ENCODE measurements around the gene ZBED4.
A peak's percentile ranks its signal among the peaks of the same experiment; 100 is the strongest.
"Not testable (repeated sequence)": the region's sequence is repeated elsewhere in the genome, so short reads cannot be mapped to it uniquely, and the experiment has no call there.

ZBED4 gene, protein sequence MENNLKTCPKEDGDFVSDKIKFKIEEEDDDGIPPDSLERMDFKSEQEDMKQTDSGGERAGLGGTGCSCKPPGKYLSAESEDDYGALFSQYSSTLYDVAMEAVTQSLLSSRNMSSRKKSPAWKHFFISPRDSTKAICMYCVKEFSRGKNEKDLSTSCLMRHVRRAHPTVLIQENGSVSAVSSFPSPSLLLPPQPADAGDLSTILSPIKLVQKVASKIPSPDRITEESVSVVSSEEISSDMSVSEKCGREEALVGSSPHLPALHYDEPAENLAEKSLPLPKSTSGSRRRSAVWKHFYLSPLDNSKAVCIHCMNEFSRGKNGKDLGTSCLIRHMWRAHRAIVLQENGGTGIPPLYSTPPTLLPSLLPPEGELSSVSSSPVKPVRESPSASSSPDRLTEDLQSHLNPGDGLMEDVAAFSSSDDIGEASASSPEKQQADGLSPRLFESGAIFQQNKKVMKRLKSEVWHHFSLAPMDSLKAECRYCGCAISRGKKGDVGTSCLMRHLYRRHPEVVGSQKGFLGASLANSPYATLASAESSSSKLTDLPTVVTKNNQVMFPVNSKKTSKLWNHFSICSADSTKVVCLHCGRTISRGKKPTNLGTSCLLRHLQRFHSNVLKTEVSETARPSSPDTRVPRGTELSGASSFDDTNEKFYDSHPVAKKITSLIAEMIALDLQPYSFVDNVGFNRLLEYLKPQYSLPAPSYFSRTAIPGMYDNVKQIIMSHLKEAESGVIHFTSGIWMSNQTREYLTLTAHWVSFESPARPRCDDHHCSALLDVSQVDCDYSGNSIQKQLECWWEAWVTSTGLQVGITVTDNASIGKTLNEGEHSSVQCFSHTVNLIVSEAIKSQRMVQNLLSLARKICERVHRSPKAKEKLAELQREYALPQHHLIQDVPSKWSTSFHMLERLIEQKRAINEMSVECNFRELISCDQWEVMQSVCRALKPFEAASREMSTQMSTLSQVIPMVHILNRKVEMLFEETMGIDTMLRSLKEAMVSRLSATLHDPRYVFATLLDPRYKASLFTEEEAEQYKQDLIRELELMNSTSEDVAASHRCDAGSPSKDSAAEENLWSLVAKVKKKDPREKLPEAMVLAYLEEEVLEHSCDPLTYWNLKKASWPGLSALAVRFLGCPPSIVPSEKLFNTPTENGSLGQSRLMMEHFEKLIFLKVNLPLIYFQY

DNA sequence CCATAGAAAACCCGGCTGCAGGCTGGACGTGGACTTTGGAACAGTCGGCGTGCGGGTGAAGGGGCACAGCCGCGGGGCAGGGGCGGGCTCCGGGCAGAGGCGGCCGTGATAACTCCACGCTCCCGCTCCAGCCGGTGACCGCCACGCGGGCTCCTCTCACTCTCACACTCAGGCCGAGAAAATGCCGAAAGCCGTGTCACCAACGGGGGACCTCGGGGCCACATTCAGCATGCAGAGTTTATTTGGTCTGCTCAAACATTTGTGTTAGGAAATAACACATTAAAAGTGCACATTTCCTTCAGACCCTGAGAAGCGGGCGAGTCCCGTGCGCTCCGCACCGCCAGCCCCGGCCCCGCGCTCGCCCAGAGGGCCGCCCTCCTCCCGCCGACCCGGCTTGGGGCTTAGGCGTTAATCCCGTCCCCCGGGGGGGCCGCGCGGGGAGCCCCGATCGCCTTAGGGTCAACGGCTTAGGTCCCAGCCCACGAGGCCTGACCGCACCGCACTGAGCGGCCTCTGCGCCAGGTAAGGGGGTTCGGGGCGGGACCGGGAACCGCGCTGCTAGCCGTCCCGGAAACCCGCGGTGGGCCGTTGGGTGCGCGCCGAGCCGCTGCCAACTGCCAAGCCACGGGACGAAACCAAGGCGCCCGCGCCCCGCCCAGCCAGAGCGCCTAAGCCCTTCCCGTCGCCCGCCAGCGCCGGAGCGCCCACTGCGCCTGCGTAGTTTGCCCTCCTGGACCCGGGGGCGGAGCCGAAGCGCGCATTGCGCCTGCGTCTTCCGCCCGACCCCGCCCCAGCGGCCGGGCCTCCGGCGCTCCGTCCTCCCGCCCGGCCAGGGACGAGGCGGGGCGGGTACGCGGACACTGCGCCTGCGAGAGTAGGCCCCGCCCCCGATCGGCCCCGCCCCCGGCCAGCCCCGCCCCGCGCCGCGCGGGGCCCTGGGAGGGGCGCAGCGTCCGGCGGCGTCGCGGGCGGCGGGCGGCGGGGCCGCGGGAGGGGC is at the start of gene ZBED4:
Gene ZBED4 (plus strand): TSS at position 947 of the 997 bp plus-strand sequence. CDS start 29,819 bp downstream, outside the sequence.
- DNase-seq, result peak; percentile 98 to 99

DNA sequence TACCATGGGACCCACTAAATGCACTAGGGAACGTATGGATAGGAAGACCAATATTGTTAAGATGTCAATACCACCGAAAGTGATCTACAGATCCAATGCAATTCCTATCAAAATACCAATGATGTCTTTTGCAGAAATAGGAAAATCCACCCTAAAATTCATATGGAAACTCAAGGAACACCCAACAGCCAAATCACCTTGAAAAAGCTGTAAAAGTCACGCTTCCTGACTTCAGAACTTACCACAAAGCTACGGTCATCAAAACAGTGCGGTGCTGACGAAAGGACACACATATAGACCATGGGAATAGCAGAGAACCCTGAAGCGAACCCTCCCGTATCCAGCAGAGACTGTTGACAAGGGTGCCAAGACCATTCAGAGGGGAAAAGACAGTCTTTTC is 46.5 kb upstream of the ZBED4 start:
- DNase-seq, result no peak

DNA sequence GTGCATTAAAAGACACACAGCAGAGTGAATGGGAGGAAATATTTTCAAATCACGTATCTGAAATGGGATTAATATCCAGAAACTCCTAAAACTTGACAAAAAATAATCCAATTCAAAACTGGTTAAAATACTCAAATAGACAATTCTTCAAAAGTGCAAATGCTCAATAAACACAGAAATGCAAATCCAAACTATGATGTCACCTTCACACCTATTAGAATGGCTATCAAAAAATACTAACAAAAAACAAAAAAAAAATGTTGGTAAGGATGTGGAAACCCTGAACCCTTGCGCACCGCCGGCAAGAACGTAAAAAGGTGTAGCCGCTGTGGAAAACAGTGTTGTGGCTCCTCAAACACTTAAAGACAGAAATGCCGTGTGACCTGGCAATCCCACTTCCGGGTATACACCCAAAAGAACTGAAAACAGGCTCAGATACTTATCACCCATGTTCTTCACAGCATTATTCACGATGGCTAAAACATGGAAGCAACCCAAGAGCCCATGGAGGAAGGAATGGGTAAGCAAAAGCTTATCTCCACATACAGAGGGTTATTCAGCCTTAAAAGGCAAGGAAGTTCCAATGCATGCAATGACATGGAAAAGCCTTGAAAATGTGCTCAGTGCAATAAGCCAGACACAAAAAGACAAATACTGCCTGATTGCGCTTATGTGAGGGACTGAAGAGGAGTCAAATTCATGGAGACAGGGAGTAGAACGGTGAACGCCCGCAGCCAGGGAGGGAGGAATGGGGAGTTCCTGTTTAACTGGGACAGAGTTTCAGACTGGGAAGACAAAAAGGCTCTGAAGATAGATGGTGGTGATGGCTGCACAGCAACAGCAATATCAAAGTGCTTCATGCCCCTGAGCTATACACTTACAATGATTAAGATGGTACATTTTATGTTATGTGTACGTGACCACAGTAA is 45.6 kb upstream of the ZBED4 start:
- DNase-seq, result peak; percentile 28 to 34

DNA sequence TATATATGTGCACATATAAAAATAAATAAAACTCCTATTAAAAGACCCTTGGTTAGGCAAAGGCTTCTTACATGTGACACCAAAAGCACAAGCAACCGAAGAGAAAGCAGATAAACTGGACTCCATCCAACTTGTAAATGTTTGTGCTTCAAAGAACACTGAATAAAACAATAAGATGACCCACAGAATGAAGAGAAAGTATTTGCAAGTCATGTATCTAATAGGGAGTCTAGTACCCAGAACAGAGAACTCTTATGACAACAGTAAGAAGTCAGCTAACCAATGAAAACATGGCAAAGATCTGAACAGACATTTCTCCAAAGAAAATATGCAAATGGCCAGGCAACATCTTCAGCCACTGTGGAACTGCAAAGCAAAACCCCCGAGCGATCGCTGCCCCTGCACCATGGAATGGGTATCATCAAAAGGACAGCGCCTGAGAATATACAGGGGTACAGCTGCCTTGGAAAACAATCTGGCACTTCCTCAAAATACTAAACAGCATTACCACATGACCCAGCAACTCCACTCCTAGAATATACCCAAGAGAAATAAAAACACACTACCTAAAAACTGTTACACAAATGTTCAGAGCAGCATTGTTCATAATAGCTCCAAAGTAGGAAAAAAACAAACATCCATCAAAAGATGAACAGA is 43.2 kb upstream of the ZBED4 start:
- DNase-seq, result no peak

DNA sequence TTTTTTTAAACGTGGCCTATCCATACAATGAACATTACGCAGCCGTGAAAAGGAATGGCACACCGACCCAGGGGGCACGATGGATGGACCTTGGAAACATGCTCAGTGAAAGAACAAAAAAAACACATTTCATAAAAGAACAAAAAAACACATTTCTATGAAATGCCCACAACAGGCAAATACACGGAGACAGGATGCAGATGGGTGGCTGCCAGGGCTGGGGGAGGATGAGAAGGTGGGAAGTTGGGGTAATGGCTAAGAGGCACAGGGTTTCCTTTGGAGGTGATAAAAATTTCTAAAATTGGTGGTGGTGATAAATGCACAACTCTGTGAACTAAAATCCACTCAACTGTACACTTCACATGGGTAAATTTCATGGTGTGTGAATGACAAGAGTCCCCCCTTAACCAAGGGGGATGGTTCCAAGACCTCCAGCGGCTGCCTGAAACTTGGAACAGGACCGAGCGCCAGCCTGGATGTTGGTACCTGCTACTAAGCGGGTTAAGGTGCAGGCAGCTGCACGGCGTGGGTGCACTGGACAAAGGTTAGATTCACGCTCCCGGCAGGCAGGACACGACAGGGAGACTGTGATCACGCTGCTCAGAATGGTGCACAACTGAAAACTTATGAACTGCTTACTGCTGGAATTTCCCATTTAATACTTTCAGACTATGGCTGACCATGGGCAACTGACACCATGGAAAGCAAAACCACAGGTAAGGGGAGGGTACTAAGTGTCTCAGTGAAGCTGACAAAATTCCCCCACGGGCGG is 42.4 kb upstream of the ZBED4 start:
- no peak for DNase-seq

DNA sequence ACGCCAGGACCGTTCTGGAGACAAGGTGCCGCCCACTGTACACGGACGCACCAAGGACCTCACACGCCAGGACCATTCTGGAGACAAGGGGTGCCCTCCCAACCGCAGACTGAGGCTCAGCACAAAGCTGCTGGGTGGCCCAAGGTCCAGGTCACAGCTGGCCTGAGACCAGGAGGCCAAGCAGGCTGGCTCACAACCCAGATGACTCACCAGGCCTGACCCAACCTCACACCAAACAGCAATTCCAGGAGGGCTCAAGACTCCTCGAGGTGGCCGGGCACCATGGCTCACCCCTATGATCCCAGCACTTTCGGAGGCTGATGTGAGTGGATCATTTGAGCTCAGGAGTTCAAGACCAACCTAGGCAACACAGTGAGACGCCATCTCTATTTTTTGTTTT is 40.8 kb upstream of the ZBED4 start:
- no peak for DNase-seq

DNA sequence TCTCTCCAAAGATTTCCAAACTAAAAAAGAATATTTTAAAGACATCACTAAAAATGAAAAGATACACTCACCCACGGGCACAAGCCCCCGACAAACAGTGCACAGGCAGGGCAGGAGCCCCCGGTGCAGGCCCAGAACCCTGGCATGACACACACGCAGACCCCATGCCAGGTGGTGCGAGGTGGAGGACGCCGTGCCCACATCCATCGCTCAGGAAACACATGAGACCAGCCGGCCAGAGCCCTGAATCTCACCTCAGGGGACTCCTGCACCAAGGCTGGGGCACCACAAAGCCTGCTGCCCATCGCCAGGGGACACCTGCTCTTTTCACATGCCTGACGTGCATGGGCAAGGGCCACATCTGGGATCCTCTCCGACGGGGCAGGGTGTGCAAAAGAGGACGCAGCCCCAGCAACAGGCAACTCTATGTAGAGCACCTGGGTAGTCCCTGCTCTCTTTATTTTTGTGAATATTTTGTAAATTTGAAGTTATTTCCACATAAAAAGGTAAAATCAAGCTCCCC is 39.4 kb upstream of the ZBED4 start:
- no peak for DNase-seq

DNA sequence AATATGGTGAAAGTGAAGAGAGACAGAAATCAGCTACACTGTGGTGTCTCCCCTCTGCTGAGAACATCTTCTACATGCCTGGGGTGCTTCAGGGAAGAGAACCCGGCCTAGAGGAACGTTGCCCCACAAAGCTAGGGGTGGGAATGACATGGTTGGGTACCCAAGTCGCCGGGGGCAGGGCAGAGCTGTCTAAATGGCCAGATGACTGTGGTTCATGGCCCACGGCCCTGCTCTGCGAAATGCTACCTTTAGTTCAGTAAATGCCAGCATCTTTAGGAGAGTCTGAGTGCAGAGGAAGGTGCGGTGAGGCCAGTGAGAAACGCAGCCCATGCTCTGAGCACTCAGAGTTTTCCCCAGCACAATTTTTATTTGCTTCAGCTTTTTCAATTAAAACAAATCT is 38.8 kb upstream of the ZBED4 start:
- DNase-seq, result no peak

DNA sequence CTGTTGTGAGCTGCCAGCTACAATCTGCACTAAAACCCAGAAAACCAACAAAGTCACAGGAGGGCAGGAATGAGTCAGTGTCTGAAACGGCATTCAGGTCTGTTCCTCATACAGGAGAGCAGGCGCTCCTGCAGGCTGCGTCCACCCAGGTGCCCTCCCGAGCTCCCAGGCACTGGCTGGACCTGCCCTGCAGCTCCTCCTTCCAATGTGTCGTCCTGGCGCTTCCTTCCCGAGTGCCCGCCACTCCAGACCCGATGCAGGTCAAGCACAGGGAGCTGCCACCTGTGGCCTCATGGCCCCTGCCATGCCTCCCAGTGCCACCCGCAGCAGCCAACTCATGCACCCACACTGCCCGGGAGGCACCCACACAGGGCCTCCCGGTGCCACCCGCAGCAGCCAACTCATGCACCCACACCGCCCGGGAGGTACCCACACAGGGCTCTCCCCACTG is 38.0 kb upstream of the ZBED4 start:
- DNase-seq, result no peak

DNA sequence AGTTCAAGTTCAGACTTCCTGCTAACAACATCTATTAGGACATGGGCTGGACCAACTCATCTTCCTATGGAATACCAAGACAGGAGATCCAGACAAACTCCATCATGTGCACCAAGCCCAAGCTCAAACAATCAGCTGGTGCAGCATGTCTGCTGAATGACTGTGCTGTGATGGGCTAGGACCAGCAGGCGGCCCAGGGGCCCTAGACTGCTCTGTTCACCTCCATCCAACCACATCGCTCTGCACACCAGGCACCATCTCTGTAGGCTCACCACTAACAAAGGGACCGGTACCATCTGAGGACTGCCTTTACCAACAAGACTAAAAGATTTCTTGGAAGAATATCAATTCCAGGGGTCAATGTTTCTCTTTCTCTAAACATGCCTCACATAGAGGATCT is 36.3 kb upstream of the ZBED4 start:
- DNase-seq, result no peak

DNA sequence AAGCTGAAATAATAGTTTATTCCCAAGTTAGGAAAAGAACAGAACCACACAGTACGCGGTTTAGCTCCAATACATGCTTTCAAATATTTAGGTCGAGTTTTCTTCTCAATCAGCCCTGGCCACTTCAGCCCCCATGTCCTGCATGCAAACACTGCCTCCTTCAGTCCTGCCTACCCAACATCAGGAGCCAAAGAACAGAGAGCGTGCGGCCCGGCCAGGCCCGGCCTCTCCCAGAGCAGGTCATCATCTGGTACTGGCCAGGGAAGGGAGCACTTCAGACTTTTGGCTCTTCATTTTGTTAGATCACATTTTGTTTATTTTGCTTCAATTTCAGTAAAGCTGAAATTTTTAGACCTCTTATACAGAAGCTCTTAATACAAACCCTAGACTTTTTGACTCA is 32.7 kb upstream of the ZBED4 start:
- no peak for DNase-seq

DNA sequence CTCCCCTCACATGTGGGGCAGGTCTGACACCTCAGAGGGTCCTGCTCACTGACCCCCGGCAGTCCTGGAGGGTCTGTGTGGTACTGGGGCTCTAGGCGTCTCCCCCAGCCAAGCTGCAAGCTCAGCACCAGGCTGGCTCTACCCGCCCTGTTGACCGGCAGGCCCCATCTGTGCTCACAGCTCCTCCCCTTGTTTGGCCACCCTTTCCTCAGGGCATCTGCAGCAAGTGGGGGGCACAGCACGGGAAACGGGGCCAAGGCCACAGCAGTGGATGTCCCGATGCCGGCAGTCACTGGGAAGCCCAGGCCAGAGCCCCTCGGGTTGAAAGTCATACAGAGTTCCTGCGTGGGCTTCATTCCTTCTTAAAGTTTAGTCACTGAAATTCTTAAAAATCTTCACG is 31.9 kb upstream of the ZBED4 start:
- not testable (repeated sequence) for DNase-seq

DNA sequence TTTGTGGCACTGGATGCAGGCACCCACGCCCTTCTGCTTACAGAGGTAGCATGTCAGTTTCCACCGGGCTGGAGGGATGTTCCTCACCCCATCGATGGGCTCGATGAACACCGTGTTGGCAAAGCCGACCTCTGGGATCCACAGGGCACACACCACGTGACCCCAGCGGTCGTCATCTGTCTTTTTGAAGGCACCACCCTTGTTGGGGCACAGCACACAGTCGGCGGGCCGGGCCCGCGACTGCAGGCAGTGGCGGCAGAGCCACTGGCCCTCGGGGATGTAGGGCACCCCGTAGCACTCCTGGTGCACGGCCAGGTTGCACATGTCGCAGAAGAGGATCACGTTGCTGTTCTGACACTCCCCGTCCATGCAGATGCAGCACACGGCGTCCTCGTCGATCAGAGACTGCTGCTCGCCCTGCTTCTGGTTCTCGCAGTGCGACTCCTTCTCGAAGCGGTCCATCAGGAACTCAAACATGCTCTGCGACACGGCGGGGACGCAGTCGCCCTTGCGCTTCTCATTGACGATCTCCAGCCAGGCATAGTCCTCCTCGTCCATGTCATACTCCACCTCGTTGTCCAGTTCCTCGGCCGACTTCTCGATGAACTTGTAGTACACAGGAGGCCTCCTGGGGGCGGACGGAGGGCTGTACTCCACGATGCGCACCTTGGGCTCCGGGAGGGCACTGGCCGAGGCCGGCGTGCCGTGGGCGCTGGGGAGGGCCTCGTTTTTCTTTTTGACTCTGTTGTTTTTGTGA is 30.2 kb upstream of the ZBED4 start:
- no peak for DNase-seq

DNA sequence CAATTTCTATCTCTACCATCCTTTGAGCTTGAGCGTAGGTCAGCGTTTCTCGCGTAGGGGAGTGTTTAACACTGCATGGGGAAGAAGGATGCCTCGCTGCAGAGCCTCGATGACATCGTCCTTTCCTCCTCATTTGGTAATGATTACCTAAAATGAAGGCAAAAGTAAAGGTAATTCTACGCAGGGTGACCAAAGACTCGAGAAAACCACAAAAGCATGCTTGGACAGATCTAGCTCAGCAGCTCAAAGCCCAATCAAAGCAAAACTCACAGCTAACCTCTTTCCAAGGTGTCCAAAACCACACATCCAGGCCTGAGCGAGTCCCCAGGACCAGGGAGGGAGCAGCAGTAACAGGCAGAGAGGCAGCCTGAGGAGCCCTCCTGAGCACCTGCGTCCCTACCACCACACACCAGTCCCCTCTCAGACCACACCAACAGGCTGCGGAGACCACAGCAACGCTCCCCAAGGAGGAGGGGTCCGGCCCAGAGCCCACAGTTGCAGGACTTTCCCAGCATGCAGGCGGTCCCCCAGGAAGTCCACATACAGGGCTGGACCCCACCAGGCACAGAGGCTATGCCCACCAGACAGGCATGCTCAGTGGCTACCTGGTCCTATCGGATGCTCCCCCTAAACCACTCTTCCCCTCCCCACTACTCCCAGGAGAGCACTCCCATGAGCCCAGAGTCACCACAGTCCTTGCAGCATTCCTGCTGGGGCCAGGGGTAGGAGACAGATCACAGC is 29.3 kb upstream of the ZBED4 start:
- DNase-seq, result no peak

DNA sequence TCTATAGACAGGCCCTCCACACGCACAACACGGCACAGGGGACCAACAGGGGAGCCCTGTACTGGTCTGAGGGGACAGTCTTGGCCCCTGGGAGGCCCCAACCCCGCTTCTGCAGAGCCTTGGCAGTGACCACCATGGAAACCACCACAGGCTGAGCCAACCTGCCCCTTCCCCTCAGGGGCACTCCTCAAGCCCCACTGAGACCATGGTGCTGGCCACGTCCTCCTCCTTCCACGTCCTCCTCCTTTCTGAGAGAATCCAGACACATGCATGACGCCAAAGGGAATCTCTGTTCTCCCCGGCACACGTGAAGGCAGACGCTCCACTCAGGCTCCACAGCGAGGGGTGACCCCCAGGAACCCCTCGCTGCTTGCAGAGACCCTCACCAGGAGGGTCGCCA is 28.7 kb upstream of the ZBED4 start:
- no peak for DNase-seq

DNA sequence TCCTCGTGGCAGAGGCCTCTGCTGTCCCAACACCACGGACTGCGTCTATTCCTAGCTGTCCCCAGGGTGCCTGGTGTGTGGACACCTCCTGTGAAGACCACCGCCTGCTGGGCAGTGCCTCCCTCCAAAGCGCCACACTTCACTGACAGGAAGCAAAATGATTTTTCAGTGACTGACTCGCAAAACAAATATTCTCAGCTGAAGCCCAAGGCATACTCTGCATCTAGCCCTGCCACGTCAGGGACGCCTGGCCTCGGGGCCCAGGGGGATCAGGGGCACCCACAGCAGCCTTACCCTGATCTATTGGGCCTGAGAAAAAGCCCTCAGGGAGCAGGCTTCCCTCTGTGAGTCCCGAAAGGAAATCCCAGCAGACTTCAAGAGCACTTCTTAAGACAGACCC is 28.2 kb upstream of the ZBED4 start:
- no peak for DNase-seq

DNA sequence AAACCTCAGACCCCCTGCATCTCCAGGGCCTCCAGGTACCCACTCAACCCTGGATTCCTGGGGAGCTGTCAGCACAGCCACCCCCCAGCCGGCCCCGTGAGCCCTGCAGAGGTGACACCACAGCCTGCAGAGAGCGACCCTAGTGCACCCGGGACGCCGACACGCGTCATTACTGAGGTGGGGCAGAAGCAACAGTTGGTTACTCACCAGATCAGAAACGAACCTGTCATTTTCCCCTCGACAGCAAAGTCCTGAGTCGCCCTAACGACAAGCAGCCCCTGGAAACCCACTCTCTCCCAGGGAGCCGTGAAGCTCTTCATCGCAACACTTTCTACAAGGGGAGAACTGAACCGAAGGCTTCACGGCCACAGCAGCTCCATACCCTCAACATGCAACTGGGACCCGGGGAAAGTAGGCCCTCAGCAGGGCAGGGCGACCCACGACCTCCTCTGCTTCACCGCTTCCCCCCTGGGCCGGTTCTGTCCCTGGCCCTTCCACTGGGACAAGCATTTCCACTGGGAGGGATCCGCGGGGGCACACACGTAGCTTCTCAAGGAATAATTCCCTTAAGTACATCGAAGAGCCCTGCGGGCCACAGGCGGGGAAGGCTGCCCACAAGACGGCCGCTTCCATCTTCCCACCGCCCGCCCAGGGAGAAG is 27.6 kb upstream of the ZBED4 start:
- DNase-seq, result peak; percentile 69 to 71
